HG02623 (cell line): ENCODE results near the gene TIRAP.

Experiments
- ATAC-seq: cut with Tn5 transposase; IDR thresholded peaks from one replicate; pipeline ENCODE4 v1.9.1; 2021; ENCODE audit warnings: moderate library complexity; ENCODE audit not compliant: unreplicated experiment

The TIRAP gene

DNA sequence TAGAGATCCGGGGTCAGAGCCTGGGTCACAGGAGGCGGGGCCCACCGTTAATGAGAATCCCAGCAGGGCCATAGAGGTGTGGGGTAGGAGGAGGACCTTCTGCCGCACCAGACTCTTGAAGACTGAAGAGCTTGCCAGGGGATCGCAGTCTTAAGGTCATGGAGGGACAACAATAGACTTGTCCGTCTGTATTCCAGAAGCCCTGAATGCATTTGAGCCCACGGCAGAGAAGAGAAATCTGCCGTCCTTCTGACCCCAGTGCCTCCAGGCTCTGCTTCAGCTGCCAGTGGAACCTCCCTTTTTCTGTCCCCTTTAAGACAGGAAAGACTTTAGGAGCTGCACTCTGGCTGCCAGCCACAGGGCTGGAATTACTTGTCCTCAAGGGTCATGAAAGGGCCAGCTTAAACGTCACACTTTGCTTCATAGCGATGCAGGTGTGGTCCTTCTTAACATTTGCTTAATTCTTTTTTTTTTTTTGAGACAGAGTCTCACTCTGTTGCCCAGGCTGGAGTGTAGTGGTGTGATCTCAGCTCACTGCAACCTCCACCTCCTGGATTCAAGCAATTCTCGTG lies 57.1 kb downstream of the TIRAP start:
- ATAC-seq: no peak

GRCh38 chr11:126340960-126341606 lies 58.2 kb downstream of the TIRAP start:
- no peak for ATAC-seq

GRCh38 chr11:126341760-126342161 lies 58.9 kb downstream of the TIRAP start:
- ATAC-seq: no peak

DNA sequence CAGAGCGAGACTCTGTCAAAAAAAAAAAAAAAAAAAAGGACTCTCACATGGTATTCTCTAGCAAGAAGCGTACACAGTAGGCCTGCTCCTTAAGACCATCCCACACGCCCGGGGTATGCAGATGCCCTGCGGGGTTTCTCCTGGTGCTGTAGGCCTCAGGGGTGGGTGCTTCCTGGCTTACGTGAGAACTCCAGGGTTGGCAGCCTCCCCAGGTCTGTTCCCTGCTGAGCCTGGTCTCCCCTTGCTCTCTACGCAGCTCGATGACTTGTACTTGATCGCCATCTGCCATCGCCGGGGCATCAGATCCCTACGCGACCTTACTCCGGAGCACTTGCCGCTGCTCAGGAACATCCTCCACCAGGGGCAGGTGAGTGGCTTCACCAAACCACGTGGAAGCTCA lies 60.2 kb downstream of the TIRAP start:
- no peak for ATAC-seq
